HepG2 (cell line): ENCODE data around the gene ZNF771. TPM values are rescaled to one million over a fixed set of nuclear protein-coding genes. Genes with fewer than 3 reads are reported as not detected.

Experiments
- ARNT2 ChIP-seq: sonication (generic); formaldehyde crosslinking; IDR thresholded peaks from 2 replicates; pipeline ENCODE4 v1.8.0; 2022; ENCODE audit warnings: mild to moderate bottlenecking, low read depth, missing genetic modification reagents, moderate library complexity
- DZIP1 ChIP-seq: sonication (generic); formaldehyde crosslinking; IDR thresholded peaks from 2 replicates; pipeline ENCODE4 v1.5.0; 2020; ENCODE audit warnings: mild to moderate bottlenecking, missing genetic modification reagents
- E2F2 ChIP-seq: sonication (generic); formaldehyde crosslinking; IDR thresholded peaks from 2 replicates; pipeline ENCODE4 v1.4.0; 2020; ENCODE audit warnings: missing genetic modification reagents, borderline replicate concordance
- HNF1A ChIP-seq, 2 experiments: sonication (generic) in 1 of 2; formaldehyde crosslinking in 1 of 2; IDR thresholded peaks; 2 replicates each; pipeline versions ENCODE4 v1.4.0 to v1.6.1; 2016 to 2020; ENCODE audit warnings: borderline replicate concordance in 1 of 2, low read depth in 1 of 2, mild to moderate bottlenecking in 1 of 2, missing genetic modification reagents in 1 of 2
- MZF1 ChIP-seq: sonication (generic); formaldehyde crosslinking; IDR thresholded peaks from 2 replicates; pipeline ENCODE4 v1.8.1; 2023; ENCODE audit warnings: mild to moderate bottlenecking, missing genetic modification reagents, borderline replicate concordance
- NBN ChIP-seq: fragments of 450-650 bp; conservative IDR thresholded peaks from 2 replicates; pipeline ENCODE4 v1.6.1; 2017
- RBM39 ChIP-seq: fragments of 200-400 bp; formaldehyde crosslinking; IDR thresholded peaks from one replicate; pipeline ENCODE4 v1.6.1; 2018; ENCODE audit warnings: antibody characterized with exemption, mild to moderate bottlenecking, low read depth, low read length; ENCODE audit not compliant: poor library complexity, severe bottlenecking
- SATB2 ChIP-seq: sonication (generic); formaldehyde crosslinking; IDR thresholded peaks from 2 replicates; pipeline ENCODE4 v1.5.0; 2020; ENCODE audit warnings: missing genetic modification reagents
- SNAPC2 ChIP-seq: sonication (generic); formaldehyde crosslinking; IDR thresholded peaks from 2 replicates; pipeline ENCODE4 v1.8.1; 2022; ENCODE audit warnings: mild to moderate bottlenecking, missing genetic modification reagents
- SOX13 ChIP-seq, 3 experiments: fragments of 450-650 bp in 1 of 3; sonication (generic) in 1 of 3; formaldehyde crosslinking in 1 of 3; IDR thresholded peaks in 2 of 3; conservative IDR thresholded peaks in 1 of 3; 2 replicates each; pipeline versions ENCODE4 v1.5.0 to v1.6.1; 2016 to 2020; ENCODE audit warnings: antibody characterized with exemption in 1 of 3, mild to moderate bottlenecking in 1 of 3, missing compliant biosample characterization in 1 of 3, missing genetic modification reagents in 1 of 3, moderate library complexity in 1 of 3
- ZNF138 ChIP-seq: sonication (generic); formaldehyde crosslinking; IDR thresholded peaks from 2 replicates; pipeline ENCODE4 v1.5.0; 2020; ENCODE audit warnings: mild to moderate bottlenecking, low read depth, missing genetic modification reagents
- ZNF20 ChIP-seq: sonication (generic); formaldehyde crosslinking; IDR thresholded peaks from 2 replicates; pipeline ENCODE4 v1.4.0; 2020; ENCODE audit warnings: mild to moderate bottlenecking, moderate library complexity, missing genetic modification reagents
- ZNF432 ChIP-seq: sonication (generic); formaldehyde crosslinking; IDR thresholded peaks from 2 replicates; pipeline ENCODE4 v1.5.0; 2020; ENCODE audit warnings: missing genetic modification reagents, mild to moderate bottlenecking, borderline replicate concordance
- ZNF503 ChIP-seq: sonication (generic); formaldehyde crosslinking; IDR thresholded peaks from 2 replicates; pipeline ENCODE4 v1.4.0; 2020; ENCODE audit warnings: missing genetic modification reagents
- ZNF652 ChIP-seq: IDR thresholded peaks from 2 replicates; pipeline ENCODE4 v1.6.1; 2016; ENCODE audit warnings: low read depth, borderline replicate concordance
- polyA plus RNA-seq, 8 experiments: library from polyadenylated mRNA; depleted of rRNA in 3 of 8; stranded (reverse) in 7 of 8; unstranded in 1 of 8; fragments of >200 nt; fragmentation: Illumina TruSeq in 4 of 8; extraction: Trizol in 4 of 8; gene quantifications; 2 replicates each; pipeline versions ENCODE4 v1.2.1 to v1.2.3, GENCODE V29; 2011 to 2016; ENCODE audit warnings: low read depth in 4 of 8, missing spikeins in 1 of 8, mixed read lengths in 1 of 8; ENCODE audit not compliant: insufficient read depth in 1 of 8
- total RNA-seq, 5 experiments: library from RNA; depleted of rRNA; stranded (reverse); fragments of >200 nt; fragmentation: Illumina TruSeq; extraction: Trizol; gene quantifications; 2 replicates each; pipeline ENCODE4 v1.2.3, GENCODE V29; 2016; ENCODE audit warnings: low read depth in 1 of 5

ZNF771 gene
- total and polyA plus RNA-seq, 2 of the 13 experiments (the other 11 are each of a cell fraction or from before 2014, with no cell fraction given) = 5.0 to 11.8 TPM

- TF ChIP-seq HNF1A (IDR thresholded peaks at IDR 0.05; ENCODE audit: low read depth) (no peak), HNF1A (CRISPR knock-in tag; IDR thresholded peaks at IDR 0.05; ENCODE audit: borderline replicate concordance) (peak; percentile 67; the same call in 1 of the 2 replicates), DZIP1 (CRISPR knock-in tag) (peak; percentile 69; the same call in 1 of the 2 replicates), SOX13 (IDR thresholded peaks at IDR 0.05) (no peak), SOX13 (CRISPR knock-in tag; conservative IDR thresholded peaks at IDR 0.05 in 1 of 2, IDR thresholded peaks at IDR 0.05 in 1 of 2) (peak in 1 of 2 experiments; percentile 42; a peak in 1 of 4 replicates), SNAPC2 (CRISPR knock-in tag) (0 out of 2 replicates have a peak, but pooled peaks have one; percentile 33), ZNF503 (CRISPR knock-in tag) (no peak; the same call in none of the 2 replicates), ZNF432 (no peak), NBN (no peak), ARNT2 (CRISPR knock-in tag) (peak; percentile 87), ZNF652 (peak; percentile 99), MZF1 (CRISPR knock-in tag) (no peak), E2F2 (CRISPR knock-in tag) (no peak), RBM39 (peak; percentile 67), SATB2 (CRISPR knock-in tag) (no peak), ZNF20 (no peak), ZNF138 (CRISPR knock-in tag) (no peak)
These were observed 12.0 kb upstream of the ZNF771 start, which contains the start of gene ZNF48 (continued) for GRCh38 chr16:30395155-30395991.
